Liver (tissue), 3 donors: ENCODE data around the gene SNX33.

Experiments used
- CTCF ChIP-seq: fragments of 150-350 bp; IDR thresholded peaks from 2 replicates; pipeline ENCODE4 v1.5.1; 2017; ENCODE audit warnings: improper control_type of control experiment, low read depth, low read length; ENCODE audit not compliant: missing input control
- EGR1 ChIP-seq, 2 donors: IDR thresholded peaks; 2 replicates each; pipeline ENCODE4 v1.6.1; 2016 to 2018; ENCODE audit warnings: antibody characterized with exemption in 2 of 2, low read depth in 2 of 2
- FOXA1 ChIP-seq: IDR thresholded peaks from 2 replicates; pipeline ENCODE4 v1.6.1; 2016; ENCODE audit warnings: antibody characterized with exemption
- GABPA ChIP-seq, 2 donors: IDR thresholded peaks in 1 of 2; conservative IDR thresholded peaks in 1 of 2; 2 replicates each; pipeline ENCODE4 v1.6.1; 2016; ENCODE audit warnings: antibody characterized with exemption in 2 of 2, mild to moderate bottlenecking in 1 of 2, moderate library complexity in 1 of 2
- HNF4A ChIP-seq, 2 donors: conservative IDR thresholded peaks; 2 replicates each; pipeline ENCODE4 v1.6.1; 2016; ENCODE audit warnings: antibody characterized with exemption in 2 of 2, mild to moderate bottlenecking in 2 of 2
- JUND ChIP-seq, 2 donors: IDR thresholded peaks; 2 replicates each; pipeline ENCODE4 v1.6.1; 2016; ENCODE audit warnings: antibody characterized with exemption in 2 of 2
- MAX ChIP-seq: IDR thresholded peaks from 2 replicates; pipeline ENCODE4 v1.6.1; 2016; ENCODE audit warnings: antibody characterized with exemption
- RAD21 ChIP-seq, 2 donors: IDR thresholded peaks; 2 replicates each; pipeline ENCODE4 v1.6.1; 2016; ENCODE audit warnings: antibody characterized with exemption in 2 of 2, mild to moderate bottlenecking in 2 of 2
- TAF1 ChIP-seq: conservative IDR thresholded peaks from 2 replicates; pipeline ENCODE4 v1.6.1; 2016; ENCODE audit warnings: antibody characterized with exemption, mild to moderate bottlenecking
- YY1 ChIP-seq: IDR thresholded peaks from 2 replicates; pipeline ENCODE4 v1.6.1; 2016; ENCODE audit warnings: antibody characterized with exemption, mild to moderate bottlenecking
- donor health status: healthy.
- donor health status: healthy.

- TF ChIP-seq JUND (IDR thresholded peaks at IDR 0.05) (no peak), FOXA1 (no peak), RAD21 (IDR thresholded peaks at IDR 0.05) (no peak), TAF1 (no peak), CTCF (no peak), EGR1 (IDR thresholded peaks at IDR 0.05; ENCODE audit: low read depth in 2 of 2) (no peak), YY1 (no peak), HNF4A (conservative IDR thresholded peaks at IDR 0.05) (no peak), MAX (no peak), GABPA (IDR thresholded peaks at IDR 0.05 in 1 of 2, conservative IDR thresholded peaks at IDR 0.05 in 1 of 2) (no peak)
Measured at GRCh38 chr15:75646112-75646943, 1.4 kb upstream of the SNX33 start.
